ENCODE data around the gene NDC80. TPM values are rescaled to one million over a fixed set of nuclear protein-coding genes. Genes with fewer than 3 reads are reported as not detected.
A peak's percentile ranks its signal among the peaks of the same experiment; 100 is the strongest.
"Not testable (repeated sequence)": the region's sequence is repeated elsewhere in the genome, so short reads cannot be mapped to it uniquely, and the experiment has no call there.

Gene NDC80
- total RNA-seq, 2 experiments from 2014 or later, result 66.0 to 67.0 TPM

- peaks cover 6% of the 10 kb centered on the region for H3K4me1 Mint-ChIP-seq
- no peaks in the 10 kb centered on the region for H3K27me3 Mint-ChIP-seq
- ATAC-seq (ENCODE audit: low read depth) (no peak), DNase-seq (no peak)
- no peaks in the 10 kb centered on the region for H3K9me3 Mint-ChIP-seq
- POLR2A ChIA-PET, result interaction anchor here (0.7 to 2.4 kb wide), 3 partner anchors 10 to 408 kb away, joined by 3 to 10 read pairs (median 9); no protein-coding TSS in a partner anchor
- H3K4me3 Mint-ChIP-seq, result no peak overlapping the region
- no peak overlapping the region for H3K27ac Mint-ChIP-seq
- H3K36me3 Mint-ChIP-seq, result peaks cover 4% of the 10 kb centered on the region
Observed at GRCh38 chr18:2651981-2652380, 80.6 kb downstream of the NDC80 start.

GRCh38 chr18:2653467-2653866 is 82.1 kb downstream of the NDC80 start:
- peaks cover 14% of the 10 kb centered on the region for H3K4me1 Mint-ChIP-seq
- POLR2A ChIA-PET, result interaction anchor here (1.3 kb wide), 1 partner anchor 17 kb away, joined by 4 read pairs; no protein-coding TSS in a partner anchor
- H3K27ac Mint-ChIP-seq, result no peak overlapping the region
- no peak overlapping the region for H3K4me3 Mint-ChIP-seq
- ATAC-seq (ENCODE audit: low read depth) (no peak), DNase-seq (no peak)
- no peaks in the 10 kb centered on the region for H3K9me3 Mint-ChIP-seq
- H3K36me3 Mint-ChIP-seq, result peaks cover 16% of the 10 kb centered on the region
- no peaks in the 10 kb centered on the region for H3K27me3 Mint-ChIP-seq

GRCh38 chr18:2654169-2654927 is 83.0 kb downstream of the NDC80 start:
- H3K27me3 Mint-ChIP-seq, result no peaks in the 10 kb centered on the region
- POLR2A ChIA-PET, result interaction anchor here (0.8 to 4.5 kb wide), 13 partner anchors 12 to 81 kb away, joined by 3 to 159 read pairs (median 18); partner anchors contain the start of genes METTL4 and NDC80
- peaks cover 18% of the 10 kb centered on the region for H3K36me3 Mint-ChIP-seq
- DNase-seq (no peak), ATAC-seq (ENCODE audit: low read depth) (no peak)
- no peaks in the 10 kb centered on the region for H3K9me3 Mint-ChIP-seq
- peak overlapping the region; percentile 87 for H3K4me3 Mint-ChIP-seq
- H3K4me1 Mint-ChIP-seq, result peaks cover 17% of the 10 kb centered on the region
- H3K27ac Mint-ChIP-seq, result peak overlapping the region; percentile 94

- ATAC-seq (ENCODE audit: low read depth) (peak; percentile 40), DNase-seq (peak; percentile 86)
- Mint-ChIP-seq H3K27ac (peak overlapping the region; percentile 94), H3K36me3 (peaks cover 21% of the 10 kb centered on the region), H3K4me1 (peaks cover 19% of the 10 kb centered on the region), H3K9me3 (no peaks in the 10 kb centered on the region), H3K4me3 (peak overlapping the region; percentile 87), H3K27me3 (no peaks in the 10 kb centered on the region)
- POLR2A ChIA-PET, result interaction anchor here (0.8 to 4.5 kb wide), 14 partner anchors 12 to 592 kb away, joined by 3 to 159 read pairs (median 20); partner anchors contain the start of genes METTL4, MYL12A and NDC80
Observed at GRCh38 chr18:2654928-2655177, 83.5 kb downstream of the NDC80 start.

- Mint-ChIP-seq H3K9me3 (no peaks in the 10 kb centered on the region), H3K36me3 (peaks cover 21% of the 10 kb centered on the region), H3K27ac (peak within 1 kb of the TSS; percentile 94), H3K4me3 (peak within 1 kb of the TSS; percentile 94), H3K4me1 (peaks cover 19% of the 10 kb centered on the region), H3K27me3 (no peaks in the 10 kb centered on the region)
- POLR2A ChIA-PET, result interaction anchor here (0.6 to 4.5 kb wide), 25 partner anchors 11 to 594 kb away, joined by 3 to 159 read pairs (median 5); partner anchors contain the start of genes METTL4, MYL12A and NDC80
- peak; percentile 95 for DNase-seq
- peak; percentile 74 for ATAC-seq (ENCODE audit: low read depth)
Observed at GRCh38 chr18:2655178-2655953, 84.0 kb downstream of the NDC80 start, which contains the start of gene SMCHD1. SMCHD1 (plus strand) TSS chr18:2655726; CDS start chr18:2656076, 350 bp downstream.

- peaks cover 21% of the 10 kb centered on the region for H3K4me1 Mint-ChIP-seq
- ATAC-seq (ENCODE audit: low read depth), result no peak
Observed at GRCh38 chr18:2655954-2656236, 84.5 kb downstream of the NDC80 start.

GRCh38 chr18:2656237-2656980 is 85.1 kb downstream of the NDC80 start:
- H3K4me3 Mint-ChIP-seq, result peak overlapping the region; percentile 94
- H3K36me3 Mint-ChIP-seq, result peaks cover 27% of the 10 kb centered on the region
- H3K27ac Mint-ChIP-seq, result peak overlapping the region; percentile 94
- peaks cover 24% of the 10 kb centered on the region for H3K4me1 Mint-ChIP-seq
- DNase-seq, result peak; percentile 56
- POLR2A ChIA-PET, result interaction anchor here (0.6 to 4.5 kb wide), 22 partner anchors 10 to 593 kb away, joined by 3 to 159 read pairs (median 6); partner anchors contain the start of genes METTL4, MYL12A and NDC80
- peak; percentile 17 for ATAC-seq (ENCODE audit: low read depth)
- no peaks in the 10 kb centered on the region for H3K27me3 Mint-ChIP-seq
- H3K9me3 Mint-ChIP-seq, result no peaks in the 10 kb centered on the region

More at GRCh38 chr18:2655954-2656236, 84.5 kb downstream of the NDC80 start:
- Mint-ChIP-seq H3K9me3 (no peaks in the 10 kb centered on the region), H3K27me3 (no peaks in the 10 kb centered on the region), H3K27ac (peak overlapping the region; percentile 94), H3K4me3 (peak overlapping the region; percentile 94), H3K36me3 (peaks cover 24% of the 10 kb centered on the region)
- POLR2A ChIA-PET, result interaction anchor here (0.6 to 4.5 kb wide), 21 partner anchors 10 to 594 kb away, joined by 3 to 159 read pairs (median 6); partner anchors contain the start of genes METTL4, MYL12A and NDC80
- DNase-seq, result no peak

GRCh38 chr18:2656981-2657512 is 85.7 kb downstream of the NDC80 start:
- no peaks in the 10 kb centered on the region for H3K9me3 Mint-ChIP-seq

GRCh38 chr18:2657788-2658458 is 86.6 kb downstream of the NDC80 start:
- Mint-ChIP-seq H3K9me3 (no peaks in the 10 kb centered on the region), H3K4me1 (peaks cover 31% of the 10 kb centered on the region), H3K27ac (peak overlapping the region; percentile 82), H3K36me3 (peaks cover 34% of the 10 kb centered on the region), H3K4me3 (peak overlapping the region; percentile 92), H3K27me3 (no peaks in the 10 kb centered on the region)
- ATAC-seq (ENCODE audit: low read depth) (no peak), DNase-seq (no peak)
- POLR2A ChIA-PET, result interaction anchor here (0.6 to 4.5 kb wide), 10 partner anchors 11 to 589 kb away, joined by 3 to 159 read pairs (median 14); partner anchors contain the start of genes METTL4, MYL12A and NDC80

More at GRCh38 chr18:2656981-2657512, 85.7 kb downstream of the NDC80 start:
- Mint-ChIP-seq H3K36me3 (peaks cover 30% of the 10 kb centered on the region), H3K27me3 (no peaks in the 10 kb centered on the region), H3K4me3 (peak overlapping the region; percentile 94), H3K27ac (peak overlapping the region; percentile 94), H3K4me1 (peaks cover 26% of the 10 kb centered on the region)
- no peak for ATAC-seq (ENCODE audit: low read depth)
- POLR2A ChIA-PET, result interaction anchor here (0.6 to 4.5 kb wide), 17 partner anchors 9 to 590 kb away, joined by 3 to 159 read pairs (median 7); partner anchors contain the start of genes METTL4, MYL12A and NDC80
- no peak for DNase-seq

GRCh38 chr18:2660849-2661248 is 89.5 kb downstream of the NDC80 start:
- H3K27me3 Mint-ChIP-seq; DNase-seq; H3K4me3 Mint-ChIP-seq; H3K27ac Mint-ChIP-seq; POLR2A ChIA-PET; ATAC-seq (ENCODE audit: low read depth); H3K9me3 Mint-ChIP-seq: not testable (repeated sequence)
- Mint-ChIP-seq H3K36me3 (peaks cover 50% of the 10 kb centered on the region), H3K4me1 (peaks cover 48% of the 10 kb centered on the region)

GRCh38 chr18:2662288-2662687 is 90.9 kb downstream of the NDC80 start:
- ATAC-seq (ENCODE audit: low read depth); H3K9me3 Mint-ChIP-seq; H3K27me3 Mint-ChIP-seq; POLR2A ChIA-PET; DNase-seq; H3K4me3 Mint-ChIP-seq; H3K27ac Mint-ChIP-seq: not testable (repeated sequence)
- Mint-ChIP-seq H3K36me3 (peaks cover 51% of the 10 kb centered on the region), H3K4me1 (peaks cover 51% of the 10 kb centered on the region)

- Mint-ChIP-seq H3K27me3 (no peaks in the 10 kb centered on the region), H3K9me3 (no peaks in the 10 kb centered on the region), H3K4me1 (peaks cover 48% of the 10 kb centered on the region), H3K4me3 (peak overlapping the region; percentile 31), H3K36me3 (peaks cover 48% of the 10 kb centered on the region), H3K27ac (peak overlapping the region; percentile 37)
- peak; percentile 23 for ATAC-seq (ENCODE audit: low read depth)
- POLR2A ChIA-PET, result interaction anchor here (0.6 kb wide), 1 partner anchor 9 kb away, joined by 3 read pairs; no protein-coding TSS in a partner anchor
- no peak for DNase-seq
Observed at GRCh38 chr18:2662990-2663389, 91.6 kb downstream of the NDC80 start.
